Measurements from ENCODE around the gene CUL4A. TPM values are rescaled to one million over a fixed set of nuclear protein-coding genes. Genes with fewer than 3 reads are reported as not detected.

Gene CUL4A
- total and polyA plus RNA-seq, 8 donors = 18.1 to 33.4 (median 28.9) TPM

DNA sequence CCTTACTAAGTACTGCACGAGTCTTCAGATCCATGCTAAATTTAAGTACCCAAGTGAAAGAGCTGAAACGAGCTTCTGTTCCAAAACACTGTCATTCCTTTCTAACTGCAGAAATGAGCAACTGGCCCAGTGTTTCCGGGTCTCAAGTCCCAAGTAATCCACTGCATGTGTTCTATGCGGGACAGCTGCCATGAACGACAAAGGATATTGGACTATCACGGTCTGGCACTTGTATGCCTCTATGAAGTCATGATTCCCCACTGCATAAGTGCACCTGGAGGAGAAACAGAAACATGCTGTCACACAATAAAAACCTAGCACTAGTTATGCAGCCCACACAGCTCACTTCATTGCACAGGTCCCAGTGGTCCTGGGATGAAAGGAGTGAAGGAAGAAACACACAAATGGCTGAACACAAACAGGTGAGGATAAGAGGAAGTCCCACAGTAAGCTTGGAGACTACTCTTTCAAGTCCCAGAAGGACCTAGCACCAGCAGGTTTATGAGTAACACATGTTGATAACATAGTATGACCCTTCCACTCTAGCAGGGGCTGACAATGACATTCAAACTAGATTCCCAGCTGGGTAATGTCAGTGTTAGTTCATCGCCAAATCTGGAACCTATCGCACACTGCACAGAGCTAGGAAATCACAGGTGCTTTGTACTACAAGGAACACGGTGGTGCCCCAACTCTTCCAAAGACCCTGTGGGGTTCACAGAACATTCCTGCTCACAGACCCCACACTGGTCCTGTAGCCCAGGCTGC is 12.3 kb upstream of the CUL4A start:
- 86 to 91% methylated on average over 9 of the region's 9 CpGs for WGBS, 2 donors
- FAIRE-seq (no peak), DNase-seq (no peak), ATAC-seq (no peak)
- intact Hi-C loops (cut with DNase I) = no loop called here
- Histone ChIP-seq H3K27me3 (no peaks in the 10 kb centered on the region), H3K4me1 (peaks cover 4 to 10% (median 5%) of the 10 kb centered on the region in 3 donors), H3K36me3 (peaks cover 0 to 32% (median 0%) of the 10 kb centered on the region in 3 donors), H3K9me3 (no peaks in the 10 kb centered on the region), H3K27ac (no peak overlapping the region), H3K4me3 (no peak overlapping the region)
- TF ChIP-seq, protein P1, sequence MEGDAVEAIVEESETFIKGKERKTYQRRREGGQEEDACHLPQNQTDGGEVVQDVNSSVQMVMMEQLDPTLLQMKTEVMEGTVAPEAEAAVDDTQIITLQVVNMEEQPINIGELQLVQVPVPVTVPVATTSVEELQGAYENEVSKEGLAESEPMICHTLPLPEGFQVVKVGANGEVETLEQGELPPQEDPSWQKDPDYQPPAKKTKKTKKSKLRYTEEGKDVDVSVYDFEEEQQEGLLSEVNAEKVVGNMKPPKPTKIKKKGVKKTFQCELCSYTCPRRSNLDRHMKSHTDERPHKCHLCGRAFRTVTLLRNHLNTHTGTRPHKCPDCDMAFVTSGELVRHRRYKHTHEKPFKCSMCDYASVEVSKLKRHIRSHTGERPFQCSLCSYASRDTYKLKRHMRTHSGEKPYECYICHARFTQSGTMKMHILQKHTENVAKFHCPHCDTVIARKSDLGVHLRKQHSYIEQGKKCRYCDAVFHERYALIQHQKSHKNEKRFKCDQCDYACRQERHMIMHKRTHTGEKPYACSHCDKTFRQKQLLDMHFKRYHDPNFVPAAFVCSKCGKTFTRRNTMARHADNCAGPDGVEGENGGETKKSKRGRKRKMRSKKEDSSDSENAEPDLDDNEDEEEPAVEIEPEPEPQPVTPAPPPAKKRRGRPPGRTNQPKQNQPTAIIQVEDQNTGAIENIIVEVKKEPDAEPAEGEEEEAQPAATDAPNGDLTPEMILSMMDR (IDR thresholded peaks at IDR 0.05) = no peak

DNA sequence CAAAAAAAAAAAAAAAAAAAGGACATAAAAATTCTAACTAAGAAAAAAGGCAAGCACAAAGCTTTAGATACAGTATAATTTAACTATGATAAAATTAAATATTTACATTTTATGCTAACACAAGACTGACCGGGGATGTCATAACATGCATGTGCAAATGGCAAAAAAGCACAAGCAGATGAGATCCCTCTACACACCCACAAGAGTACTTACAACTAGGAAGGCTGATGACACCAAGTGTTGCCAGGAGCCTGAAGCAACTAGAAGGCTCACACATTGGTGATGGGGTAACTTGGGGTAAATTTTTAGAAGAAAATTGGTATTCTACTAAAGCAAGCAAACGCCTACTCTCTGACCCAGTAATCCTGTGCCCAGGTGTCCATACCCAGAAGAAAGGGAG is 7.6 kb upstream of the CUL4A start:
- ATAC-seq (no peak), FAIRE-seq (no peak), DNase-seq (no peak)
- intact Hi-C loops (cut with DNase I) = no loop called here
- 89 to 91% methylated on average over 2 of the region's 2 CpGs for whole genome bisulfite sequencing, 2 donors
- Histone ChIP-seq H3K4me3 (no peak overlapping the region), H3K36me3 (peaks cover 0 to 23% (median 0%) of the 10 kb centered on the region in 3 donors), H3K27me3 (no peaks in the 10 kb centered on the region), H3K4me1 (peaks cover 3 to 12% (median 7%) of the 10 kb centered on the region in 3 donors), H3K27ac (no peak overlapping the region), H3K9me3 (no peaks in the 10 kb centered on the region)
- TF ChIP-seq, protein P1 (IDR thresholded peaks at IDR 0.05) = no peak

DNA sequence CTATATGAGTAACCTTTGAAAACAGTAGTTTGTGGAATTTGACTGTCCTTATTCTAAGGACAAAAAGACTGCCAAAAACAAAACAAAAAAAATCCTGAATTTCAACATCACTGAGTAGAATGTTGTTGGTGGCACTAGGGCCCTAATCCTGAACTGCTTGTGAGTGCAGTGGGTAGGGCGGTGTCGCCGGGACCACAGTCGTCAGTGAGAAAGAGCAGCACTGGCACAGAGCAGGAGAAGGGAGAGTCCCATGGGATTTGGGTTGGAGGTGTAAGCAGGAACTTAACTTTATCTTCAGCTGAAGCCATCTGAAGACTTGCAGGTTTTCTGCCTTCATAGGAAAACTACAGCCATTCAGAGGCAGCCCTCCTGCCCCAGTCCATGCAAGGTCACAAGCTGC is 6.5 kb upstream of the CUL4A start:
- H3K27ac ChIP-seq = no peak overlapping the region
- TF ChIP-seq, protein P1 (IDR thresholded peaks at IDR 0.05) = no peak
- ATAC-seq (no peak), DNase-seq (no peak), FAIRE-seq (no peak)
- no peaks in the 10 kb centered on the region for H3K27me3 ChIP-seq
- intact Hi-C loops (cut with DNase I) = no loop called here
- H3K36me3 ChIP-seq = peaks cover 0 to 12% (median 0%) of the 10 kb centered on the region in 3 donors
- peaks cover 10 to 21% (median 15%) of the 10 kb centered on the region in 3 donors for H3K4me1 ChIP-seq
- no peaks in the 10 kb centered on the region for H3K9me3 ChIP-seq
- 88 to 98% methylated on average over 4 of the region's 4 CpGs for WGBS, 2 donors
- H3K4me3 ChIP-seq = no peak overlapping the region

DNA sequence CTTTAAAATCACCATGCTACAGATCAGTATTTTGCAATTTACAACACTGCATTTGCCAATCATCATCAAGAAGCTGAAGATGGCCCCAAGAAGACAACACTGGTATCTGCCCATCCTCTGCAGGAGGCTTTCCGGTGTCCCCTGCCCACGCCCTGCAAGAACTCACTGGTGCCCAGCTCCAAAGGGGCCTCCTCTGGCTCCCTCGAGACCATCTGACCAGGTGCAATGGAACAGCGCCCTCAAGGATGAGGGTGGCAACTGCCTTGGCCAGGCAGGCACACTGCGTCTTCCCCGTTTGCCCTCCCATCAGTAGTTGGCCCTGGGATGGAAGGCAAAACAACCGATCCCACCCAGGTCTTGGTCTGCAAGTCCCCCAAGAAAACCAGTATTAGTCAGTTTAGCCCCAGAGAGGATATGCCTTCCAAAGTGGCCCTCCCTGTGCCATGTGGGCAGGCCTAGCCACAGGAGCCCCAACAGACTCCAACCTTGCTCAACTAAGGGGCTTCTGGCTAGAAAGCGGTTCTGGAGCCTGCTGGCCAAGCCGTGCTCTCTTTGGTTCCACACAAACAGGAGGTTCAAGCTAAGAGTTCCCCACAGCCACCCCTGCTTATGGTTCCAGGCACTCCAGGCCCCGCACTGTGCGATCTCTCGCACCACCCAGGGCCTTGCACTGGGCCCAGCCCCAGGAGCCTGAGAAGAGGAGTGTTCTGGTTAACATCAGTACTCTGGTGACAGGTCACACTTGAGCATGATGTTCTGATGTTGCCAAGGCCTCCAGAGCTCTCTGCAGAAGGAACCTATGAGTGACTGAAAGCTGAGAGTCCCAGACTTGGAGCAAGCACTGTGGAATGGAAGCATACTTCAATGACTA is 5.7 kb upstream of the CUL4A start:
- H3K27ac ChIP-seq = no peak overlapping the region
- no peak overlapping the region for H3K4me3 ChIP-seq
- peaks cover 0 to 3% (median 0%) of the 10 kb centered on the region in 3 donors for H3K36me3 ChIP-seq
- TF ChIP-seq, protein P1 (IDR thresholded peaks at IDR 0.05) = no peak
- ATAC-seq (no peak), DNase-seq (peak in 1 of 6 donors; percentile 58), FAIRE-seq (no peak)
- H3K4me1 ChIP-seq = peaks cover 10 to 21% (median 15%) of the 10 kb centered on the region in 3 donors
- intact Hi-C loops (cut with DNase I) = no loop called here
- 93 to 94% methylated on average over 12 of the region's 12 CpGs for WGBS, 2 donors
- H3K9me3 ChIP-seq = no peaks in the 10 kb centered on the region
- no peaks in the 10 kb centered on the region for H3K27me3 ChIP-seq

All from pancreas (tissue), 10 donors.